HK-2 (cell line): ENCODE results near the gene GARIN6.
"Not testable (repeated sequence)": the region's sequence is repeated elsewhere in the genome, so short reads cannot be mapped to it uniquely, and the experiment has no call there.

Experiments
- DNase-seq: peaks from one replicate; pipeline ENCODE4 v3.0.0-alpha.2; 2018; ENCODE audit not compliant: unreplicated experiment

The GARIN6 gene

GRCh38 chr12:99647453-99647852, at the start of gene GARIN6:
Gene GARIN6 (plus strand): TSS chr12:99647753. CDS start chr12:99648175, 422 bp downstream.
- no peak for DNase-seq

GRCh38 chr12:99598785-99599184, 48.8 kb upstream of the GARIN6 start:
- no peak for DNase-seq

GRCh38 chr12:99600388-99600787, 47.2 kb upstream of the GARIN6 start:
- DNase-seq = no peak

- DNase-seq = no peak
Observed at GRCh38 chr12:99609455-99610181, 37.9 kb upstream of the GARIN6 start.

- DNase-seq = no peak
Observed at GRCh38 chr12:99611117-99611516, 36.4 kb upstream of the GARIN6 start.

GRCh38 chr12:99611599-99611998, 36.0 kb upstream of the GARIN6 start:
- no peak for DNase-seq

- no peak for DNase-seq
Observed at GRCh38 chr12:99618657-99619056, 28.9 kb upstream of the GARIN6 start.

GRCh38 chr12:99619389-99620158, 28.0 kb upstream of the GARIN6 start:
- DNase-seq = peak; percentile 47

GRCh38 chr12:99620159-99620479, 27.4 kb upstream of the GARIN6 start:
- DNase-seq = no peak

- not testable (repeated sequence) for DNase-seq
Observed at GRCh38 chr12:99624591-99624990, 23.0 kb upstream of the GARIN6 start.

GRCh38 chr12:99627459-99627858, 20.1 kb upstream of the GARIN6 start:
- DNase-seq = no peak

- no peak for DNase-seq
Observed at GRCh38 chr12:99644629-99645028, 2.9 kb upstream of the GARIN6 start.

GRCh38 chr12:99648183-99648582, 630 bp downstream of the GARIN6 start:
- no peak for DNase-seq

- no peak for DNase-seq
Observed at GRCh38 chr12:99649551-99649950, 2.0 kb downstream of the GARIN6 start.

GRCh38 chr12:99658671-99659349, 11.3 kb downstream of the GARIN6 start:
- DNase-seq = no peak

- no peak for DNase-seq
Observed at GRCh38 chr12:99670635-99671034, 23.1 kb downstream of the GARIN6 start.

- DNase-seq = no peak
Observed at GRCh38 chr12:99680276-99680675, 32.7 kb downstream of the GARIN6 start.

- no peak for DNase-seq
Observed at GRCh38 chr12:99686142-99686541, 38.6 kb downstream of the GARIN6 start.

GRCh38 chr12:99695050-99695449, 47.5 kb downstream of the GARIN6 start:
- DNase-seq = no peak
